Cardiac fibroblast (primary cell): ENCODE measurements around the gene GTF2I.
"Not testable (repeated sequence)": the region's sequence is repeated elsewhere in the genome, so short reads cannot be mapped to it uniquely, and the experiment has no call there.

Experiments used
- DNase-seq, 2 donors: peaks; one replicate each; pipeline versions ENCODE4 v3.0.0 to v3.0.0-alpha.2; 2010; ENCODE audit warnings: low read depth in 2 of 2
- H3K4me3 ChIP-seq, 2 donors: replicated peaks in 1 of 2; 1 replicate in 1 of 2; 2 replicates in 1 of 2; pipeline ENCODE4 v1.5.1; 2011; ENCODE audit warnings: low read depth in 2 of 2, low read length in 2 of 2, mild to moderate bottlenecking in 2 of 2, moderate library complexity in 1 of 2

GTF2I gene

DNA sequence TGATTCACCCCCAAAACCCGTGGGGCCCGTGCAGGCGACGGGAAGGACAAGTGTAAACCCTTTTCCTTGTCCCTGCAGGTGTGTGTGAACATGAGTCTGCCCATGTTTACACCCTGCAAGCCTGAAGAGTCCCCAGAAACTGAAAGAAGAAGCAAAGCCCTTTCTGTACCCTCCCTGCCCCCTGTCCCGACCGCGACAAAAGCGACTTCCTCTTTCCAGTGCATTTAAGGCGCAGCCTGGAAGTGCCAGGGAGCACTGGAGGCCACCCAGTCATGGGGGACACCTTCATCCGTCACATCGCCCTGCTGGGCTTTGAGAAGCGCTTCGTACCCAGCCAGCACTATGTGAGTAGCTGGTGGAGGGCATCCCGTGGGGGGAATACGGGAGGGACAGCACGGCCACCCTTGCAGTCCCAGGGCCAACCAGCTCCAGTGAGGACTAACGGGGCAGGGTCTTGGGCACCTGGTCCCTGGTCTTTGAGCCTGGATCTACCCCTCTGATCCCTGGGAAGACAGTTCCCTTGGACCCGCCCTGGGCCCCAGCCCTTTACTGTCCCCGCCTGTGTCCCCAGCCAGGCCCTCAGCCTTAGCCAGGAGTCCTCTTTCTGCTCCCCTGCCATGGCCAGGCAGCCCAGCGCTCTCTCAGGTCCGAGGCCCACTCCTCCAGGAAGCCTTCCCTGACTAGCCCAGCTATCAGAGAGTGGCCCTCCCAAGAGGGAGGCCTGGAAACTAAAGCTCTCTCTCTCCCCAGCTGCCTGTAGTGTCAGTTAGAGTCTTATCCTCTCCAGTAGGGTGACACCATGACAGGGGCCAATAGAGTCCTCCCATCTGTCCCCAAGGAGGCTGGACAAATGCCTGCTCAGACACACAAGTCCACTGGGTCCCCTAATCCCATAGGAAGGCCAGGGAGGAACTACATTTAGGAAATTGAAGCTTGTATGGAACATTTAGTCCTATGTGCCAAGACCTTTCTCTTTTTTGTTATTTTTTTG lies 116.5 kb downstream of the GTF2I start, which contains the start of gene NCF1:
TSS of gene NCF1 (plus strand) at position 252 of the 991 bp plus-strand sequence. CDS start at position 273, 21 bp downstream.
- H3K4me3 ChIP-seq, DNase-seq: not testable (repeated sequence)

DNA sequence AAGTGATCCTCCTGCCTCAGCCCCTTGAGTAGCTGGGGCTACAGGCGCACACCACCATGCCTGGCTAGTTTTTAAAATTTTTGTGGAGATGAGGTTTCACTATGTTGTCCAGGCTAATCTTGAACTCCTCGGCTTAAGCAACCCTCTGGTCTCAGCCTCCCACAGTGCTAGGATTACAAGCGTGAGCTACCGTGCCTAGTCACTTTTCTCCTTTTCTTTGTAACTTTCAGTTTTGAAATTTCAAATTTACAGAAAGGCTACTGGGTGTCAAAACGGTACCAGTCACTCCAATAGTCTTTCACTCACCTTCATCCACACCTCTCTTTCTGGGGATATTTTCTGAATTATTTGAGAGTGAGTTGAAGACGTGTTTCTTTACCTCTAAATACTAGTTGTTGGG lies 117.6 kb downstream of the GTF2I start:
- H3K4me3 ChIP-seq, DNase-seq: not testable (repeated sequence)

DNA sequence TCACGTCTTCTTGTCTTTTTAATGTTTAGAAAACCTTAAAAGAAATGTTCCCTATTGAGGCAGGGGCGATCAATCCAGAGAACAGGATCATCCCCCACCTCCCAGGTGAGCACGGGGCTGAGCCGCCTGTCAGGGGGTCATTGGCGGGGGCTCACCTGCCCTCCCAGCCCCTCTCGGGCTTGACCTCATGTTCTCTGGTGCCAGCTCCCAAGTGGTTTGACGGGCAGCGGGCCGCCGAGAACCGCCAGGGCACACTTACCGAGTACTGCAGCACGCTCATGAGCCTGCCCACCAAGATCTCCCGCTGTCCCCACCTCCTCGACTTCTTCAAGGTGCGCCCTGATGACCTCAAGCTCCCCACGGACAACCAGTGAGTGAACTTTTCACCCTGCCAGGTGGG lies 121.5 kb downstream of the GTF2I start:
- H3K4me3 ChIP-seq, DNase-seq: not testable (repeated sequence)

DNA sequence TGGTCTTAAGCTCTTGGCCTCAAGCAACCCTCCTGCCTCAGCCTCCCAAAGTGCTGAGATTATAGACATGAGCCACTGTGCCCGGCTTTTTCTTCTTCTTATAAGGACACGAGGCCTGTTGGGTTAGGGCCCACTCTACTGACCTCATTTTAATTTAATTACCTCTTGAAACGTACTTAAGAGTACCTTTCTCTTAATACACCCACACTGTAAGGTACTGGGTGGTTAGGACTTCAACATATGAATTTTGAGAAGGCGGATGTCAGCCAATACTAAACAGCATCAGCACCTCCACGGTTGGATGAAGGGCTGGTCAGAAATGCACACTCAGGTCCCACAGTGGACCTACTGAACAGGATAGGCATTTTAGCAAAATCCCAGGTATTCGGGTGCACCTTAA lies 124.2 kb downstream of the GTF2I start:
- not testable (repeated sequence) for H3K4me3 ChIP-seq, DNase-seq

DNA sequence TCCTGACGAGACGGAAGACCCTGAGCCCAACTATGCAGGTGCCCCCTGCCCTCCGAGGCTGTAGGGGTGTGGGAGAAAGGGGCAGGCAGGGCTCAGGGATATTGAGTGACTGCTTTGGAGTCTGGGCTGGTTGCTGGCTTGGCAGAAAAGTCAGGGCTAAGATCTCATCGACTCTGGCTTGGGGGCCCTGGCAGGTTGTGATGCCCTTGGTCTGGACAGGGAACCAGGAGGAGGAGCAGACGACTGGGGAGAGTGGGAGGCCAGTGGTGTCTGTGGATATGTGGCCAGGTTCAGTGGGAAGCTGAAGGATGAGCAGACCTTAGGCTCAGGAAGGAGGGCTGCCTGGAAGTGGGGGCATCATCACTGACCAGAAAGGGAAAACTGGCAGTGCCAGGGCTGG lies 126.1 kb downstream of the GTF2I start:
- DNase-seq: not testable (repeated sequence)

DNA sequence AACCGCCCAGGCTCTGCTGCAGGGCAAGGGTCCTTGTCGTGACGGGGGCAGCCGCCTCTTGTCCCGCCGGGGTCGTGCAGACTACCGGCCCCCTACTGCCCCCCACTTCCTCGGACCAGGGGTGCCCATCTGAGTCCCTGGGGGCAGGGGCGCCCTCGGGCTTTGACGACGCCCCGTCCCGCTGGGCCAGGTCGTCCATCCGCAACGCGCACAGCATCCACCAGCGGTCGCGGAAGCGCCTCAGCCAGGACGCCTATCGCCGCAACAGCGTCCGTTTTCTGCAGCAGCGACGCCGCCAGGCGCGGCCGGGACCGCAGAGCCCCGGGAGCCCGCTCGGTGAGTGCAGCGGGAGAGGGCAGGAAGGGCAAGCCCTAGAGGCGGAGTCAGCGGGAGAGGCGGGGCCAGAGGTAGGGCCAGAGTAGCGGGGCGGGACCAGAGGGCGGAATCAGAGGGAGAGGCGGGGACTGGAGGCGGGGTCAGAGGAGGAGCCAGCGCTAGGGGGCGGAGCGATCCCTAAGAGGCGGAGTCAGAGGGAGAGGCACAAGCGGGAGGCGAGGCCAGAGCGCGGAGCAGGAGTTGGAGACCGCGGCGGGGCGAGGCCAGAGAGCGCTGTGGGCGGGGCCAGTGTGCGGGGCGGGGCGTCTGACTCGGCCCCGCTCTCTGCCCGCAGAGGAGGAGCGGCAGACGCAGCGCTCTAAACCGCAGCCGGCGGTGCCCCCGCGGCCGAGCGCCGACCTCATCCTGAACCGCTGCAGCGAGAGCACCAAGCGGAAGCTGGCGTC lies 131.0 kb downstream of the GTF2I start:
- H3K4me3 ChIP-seq: peak overlapping the region; percentile 27 to 38

More for the DNA sequence above, 126.1 kb downstream of the GTF2I start:
- H3K4me3 ChIP-seq: not testable (repeated sequence)

DNA sequence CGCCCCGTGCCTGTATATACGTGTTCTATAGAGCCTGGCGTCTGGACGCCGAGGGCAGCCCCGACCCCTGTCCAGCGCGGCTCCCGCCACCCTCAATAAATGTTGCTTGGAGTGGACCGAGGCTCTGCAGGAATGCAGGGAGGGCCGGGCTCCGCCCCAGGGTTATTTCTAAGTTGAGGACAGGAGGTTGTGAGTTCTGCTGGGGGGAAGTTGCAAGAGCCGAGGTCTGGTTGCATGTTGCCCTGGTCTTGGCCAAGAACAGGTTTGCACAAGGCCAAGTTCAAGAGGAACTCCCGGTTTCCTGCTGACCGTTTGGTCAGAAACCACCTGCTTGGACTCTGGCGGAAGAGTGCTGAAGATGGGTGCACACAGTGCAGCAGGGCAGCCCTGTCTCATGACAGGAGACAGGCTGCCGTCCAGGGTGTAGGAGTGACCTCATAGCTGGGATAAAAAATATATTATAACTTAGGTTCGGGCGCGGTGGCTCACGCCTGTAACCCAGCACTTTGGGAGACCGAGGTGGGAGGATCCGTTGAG lies 131.8 kb downstream of the GTF2I start:
- not testable (repeated sequence) for H3K4me3 ChIP-seq, DNase-seq

More for the DNA sequence above, 131.0 kb downstream of the GTF2I start:
- peak; percentile 87 to 89 for DNase-seq

DNA sequence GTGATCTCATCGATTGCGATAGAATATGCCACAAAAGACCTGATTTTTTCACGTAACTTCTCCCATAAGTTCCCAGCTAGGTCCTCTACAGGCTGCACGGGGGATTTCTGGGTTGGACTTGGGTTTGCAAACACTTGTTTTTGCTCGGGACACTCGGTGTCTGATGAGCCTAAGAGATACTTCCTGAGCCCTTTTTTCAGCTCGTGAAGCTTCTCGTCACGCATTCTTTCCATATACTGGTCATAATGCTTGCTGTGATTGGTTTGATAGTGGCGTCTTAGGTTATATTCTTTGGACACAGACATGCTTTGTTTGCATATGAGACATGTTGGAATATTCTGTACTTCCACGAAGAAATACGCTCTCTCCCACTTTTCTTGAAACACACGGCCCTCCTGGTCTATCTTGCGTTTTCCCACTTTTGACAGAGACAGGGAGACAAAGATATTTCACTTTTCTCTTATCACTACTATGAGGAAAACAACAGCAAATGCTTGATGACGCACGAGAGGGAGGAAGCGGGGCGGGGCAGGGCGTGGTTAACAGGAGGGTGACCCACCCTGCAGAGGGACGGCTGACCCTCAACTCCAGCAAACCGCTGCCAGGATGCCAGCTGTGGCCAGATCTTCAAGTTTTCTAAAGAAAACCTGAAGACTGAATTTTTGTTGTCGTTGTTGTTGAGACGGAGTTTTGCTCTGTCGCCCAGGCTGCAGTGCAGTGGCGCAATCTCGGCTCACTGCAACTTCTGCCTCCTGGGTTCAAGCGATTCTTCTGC lies 140.5 kb downstream of the GTF2I start:
- DNase-seq, H3K4me3 ChIP-seq: not testable (repeated sequence)

DNA sequence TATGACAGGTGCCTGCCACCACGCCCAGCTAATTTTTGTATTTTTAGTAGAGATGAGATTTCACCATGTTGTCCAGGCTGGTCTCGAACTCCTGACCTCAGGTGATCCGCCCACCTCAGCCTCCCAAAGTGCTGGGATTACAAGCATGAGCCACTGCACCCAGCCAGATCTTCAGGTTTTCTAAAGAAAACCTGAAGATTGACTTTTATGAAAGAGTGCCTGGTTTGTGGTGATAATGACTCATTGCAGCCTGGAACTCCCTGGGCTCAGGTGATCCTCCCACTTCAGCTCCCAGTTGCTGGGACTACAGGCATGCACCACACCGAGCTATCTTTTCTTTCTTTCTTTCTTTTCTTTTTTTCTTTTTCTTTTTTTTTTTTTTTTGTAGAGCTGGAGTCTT lies 141.1 kb downstream of the GTF2I start:
- DNase-seq, H3K4me3 ChIP-seq: not testable (repeated sequence)
